HEK293 (cell line): ENCODE results near the gene SLC35F3.
"Not testable (repeated sequence)": the region's sequence is repeated elsewhere in the genome, so short reads cannot be mapped to it uniquely, and the experiment has no call there.

ENCODE experiments used
- CTCF ChIA-PET: fragments of 350-600 bp; formaldehyde crosslinking; extraction: SDS; loops from one replicate; lab custom pipeline; 2021; ENCODE audit warnings: antibody characterized with exemption; lab: Yijun Ruan, JAX
- POLR2A ChIA-PET: fragments of 300-600 bp; formaldehyde crosslinking; extraction: SDS; loops from one replicate; lab custom pipeline; 2020; ENCODE audit warnings: antibody characterized with exemption, inconsistent platforms; lab: Yijun Ruan, JAX
- H3K27ac ChIP-seq: fragments of 200-500 bp; sonication (Bioruptor generic); 2 replicates; pipeline ENCODE4 v1.5.1; 2014; ENCODE audit warnings: low read depth, low read length, control low read depth, inconsistent platforms; ENCODE audit errors: extremely low read depth
- H3K36me3 ChIP-seq, 2 experiments: fragments of 200-500 bp in 1 of 2; sonication (Bioruptor generic) in 1 of 2; 1 replicate in 1 of 2; 2 replicates in 1 of 2; pipeline ENCODE4 v1.5.1; 2014 to 2017; ENCODE audit warnings: inconsistent platforms in 2 of 2, low read length in 2 of 2; ENCODE audit not compliant: control insufficient read depth in 2 of 2, insufficient read depth in 1 of 2
- H3K4me1 ChIP-seq: fragments of 200-500 bp; sonication (Bioruptor generic); 2 replicates; pipeline ENCODE4 v1.5.1; 2014; ENCODE audit warnings: mild to moderate bottlenecking, low read length, inconsistent platforms; ENCODE audit not compliant: control insufficient read depth, insufficient read depth
- H3K4me3 ChIP-seq: 2 replicates; pipeline ENCODE4 v1.5.1; 2011; ENCODE audit warnings: low read depth, mild to moderate bottlenecking, control low read depth, low read length, moderate library complexity
- H3K9me3 ChIP-seq: fragments of 200-500 bp; sonication (Bioruptor generic); 2 replicates; pipeline ENCODE4 v1.5.1; 2014; ENCODE audit warnings: low read depth, low read length, inconsistent platforms; ENCODE audit not compliant: control insufficient read depth, insufficient read depth
- HOXA7 ChIP-seq: sonication (generic); formaldehyde crosslinking; IDR thresholded peaks from 2 replicates; pipeline ENCODE4 v1.8.1; 2022; ENCODE audit warnings: missing genetic modification reagents, borderline replicate concordance
- OSR2 ChIP-seq: fragments of 450-650 bp; formaldehyde crosslinking; IDR thresholded peaks from 2 replicates; pipeline ENCODE4 v1.5.1; 2016; ENCODE audit warnings: missing biosample characterization, missing genetic modification characterization
- SCRT2 ChIP-seq: fragments of 450-650 bp; formaldehyde crosslinking; IDR thresholded peaks from 2 replicates; pipeline ENCODE4 v1.5.1; 2016; ENCODE audit warnings: missing biosample characterization, missing genetic modification characterization
- WT1 ChIP-seq: fragments of 450-650 bp; formaldehyde crosslinking; IDR thresholded peaks from 2 replicates; pipeline ENCODE4 v1.5.1; 2016; ENCODE audit warnings: missing biosample characterization, missing genetic modification characterization
- YY1 ChIP-seq: fragments of 450-650 bp; formaldehyde crosslinking; IDR thresholded peaks from 2 replicates; pipeline ENCODE4 v1.5.1; 2018; ENCODE audit warnings: missing biosample characterization, missing genetic modification characterization
- ZNF16 ChIP-seq: fragments of 450-650 bp; formaldehyde crosslinking; IDR thresholded peaks from 2 replicates; pipeline ENCODE4 v1.5.1; 2016; ENCODE audit warnings: low read depth, missing biosample characterization, missing genetic modification characterization
- ZNF174 ChIP-seq: fragments of 450-650 bp; formaldehyde crosslinking; IDR thresholded peaks from 2 replicates; pipeline ENCODE4 v1.5.0; 2017; ENCODE audit warnings: missing biosample characterization, mild to moderate bottlenecking, missing genetic modification characterization
- ZNF184 ChIP-seq: fragments of 450-650 bp; IDR thresholded peaks from 2 replicates; pipeline ENCODE4 v1.5.1; 2018; ENCODE audit warnings: missing biosample characterization, mild to moderate bottlenecking, missing genetic modification characterization
- ZNF302 ChIP-seq: fragments of 450-650 bp; formaldehyde crosslinking; IDR thresholded peaks from 2 replicates; pipeline ENCODE4 v1.5.1; 2016; ENCODE audit warnings: missing biosample characterization, missing genetic modification characterization, low read depth
- ZNF366 ChIP-seq: fragments of 450-650 bp; formaldehyde crosslinking; conservative IDR thresholded peaks from 2 replicates; pipeline ENCODE4 v1.5.1; 2016; ENCODE audit warnings: missing biosample characterization, missing genetic modification characterization
- ZNF558 ChIP-seq: fragments of 450-650 bp; formaldehyde crosslinking; IDR thresholded peaks from 2 replicates; pipeline ENCODE4 v1.5.1; 2016; ENCODE audit warnings: missing biosample characterization, missing genetic modification characterization
- ZNF585B ChIP-seq: fragments of 450-650 bp; formaldehyde crosslinking; IDR thresholded peaks from 2 replicates; pipeline ENCODE4 v1.5.1; 2016; ENCODE audit warnings: missing biosample characterization, missing genetic modification characterization
- ZNF624 ChIP-seq: fragments of 450-650 bp; formaldehyde crosslinking; IDR thresholded peaks from 2 replicates; pipeline ENCODE4 v1.5.1; 2017; ENCODE audit warnings: missing biosample characterization, missing genetic modification characterization
- ZNF658 ChIP-seq: fragments of 450-650 bp; formaldehyde crosslinking; IDR thresholded peaks from 2 replicates; pipeline ENCODE4; 2016; ENCODE audit warnings: missing biosample characterization, missing genetic modification characterization
- ZNF660 ChIP-seq: fragments of 450-650 bp; IDR thresholded peaks from 2 replicates; pipeline ENCODE4 v1.5.1; 2018; ENCODE audit warnings: missing biosample characterization, mild to moderate bottlenecking, missing genetic modification characterization
- ZNF707 ChIP-seq: fragments of 450-650 bp; formaldehyde crosslinking; IDR thresholded peaks from 2 replicates; pipeline ENCODE4 v1.5.1; 2016; ENCODE audit warnings: missing biosample characterization, missing genetic modification characterization
- TF ChIP-seq, protein P1 (sequence below): fragments of 450-650 bp; formaldehyde crosslinking; IDR thresholded peaks from 2 replicates; pipeline ENCODE4 v1.5.1; 2016; ENCODE audit warnings: missing biosample characterization, missing genetic modification characterization
- TF ChIP-seq, protein P2 (sequence below): fragments of 450-650 bp; formaldehyde crosslinking; IDR thresholded peaks from 2 replicates; pipeline ENCODE4 v1.5.1; 2016; ENCODE audit warnings: missing biosample characterization, missing genetic modification characterization
- TF ChIP-seq, protein P3 (sequence below): fragments of 450-650 bp; formaldehyde crosslinking; IDR thresholded peaks from 2 replicates; pipeline ENCODE4 v1.5.1; 2016; ENCODE audit warnings: missing biosample characterization, missing genetic modification characterization

SLC35F3 gene

DNA sequence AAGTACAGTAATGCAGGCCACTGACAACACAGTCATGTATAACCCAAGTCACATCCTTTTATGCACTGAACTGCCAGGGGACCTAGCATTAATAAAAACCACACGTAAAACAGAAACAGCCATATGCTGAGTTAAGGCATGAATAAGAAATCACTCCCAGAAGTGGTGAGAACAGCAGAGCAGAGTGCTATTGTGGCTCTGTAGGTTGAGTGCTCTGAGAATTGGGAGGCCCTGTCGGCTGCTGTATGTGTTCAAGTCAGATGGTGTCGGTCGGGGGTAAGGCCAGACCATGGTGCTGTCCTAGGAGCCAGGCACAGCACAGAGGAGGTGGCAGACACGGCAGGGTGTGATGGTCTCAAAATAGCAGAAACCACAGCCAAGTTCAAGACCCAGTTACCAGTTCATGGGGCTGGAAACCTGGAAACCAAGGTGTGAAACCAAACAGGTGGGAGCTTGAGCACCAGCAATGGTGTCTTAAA is 342.2 kb downstream of the SLC35F3 start:
- Histone ChIP-seq H3K27ac (no peak overlapping the region), H3K9me3 (no peaks in the 10 kb centered on the region), H3K36me3 (no peaks in the 10 kb centered on the region), H3K4me3 (no peak overlapping the region), H3K4me1 (no peaks in the 10 kb centered on the region)
- POLR2A ChIA-PET = no interaction called here
- TF ChIP-seq, protein P1, sequence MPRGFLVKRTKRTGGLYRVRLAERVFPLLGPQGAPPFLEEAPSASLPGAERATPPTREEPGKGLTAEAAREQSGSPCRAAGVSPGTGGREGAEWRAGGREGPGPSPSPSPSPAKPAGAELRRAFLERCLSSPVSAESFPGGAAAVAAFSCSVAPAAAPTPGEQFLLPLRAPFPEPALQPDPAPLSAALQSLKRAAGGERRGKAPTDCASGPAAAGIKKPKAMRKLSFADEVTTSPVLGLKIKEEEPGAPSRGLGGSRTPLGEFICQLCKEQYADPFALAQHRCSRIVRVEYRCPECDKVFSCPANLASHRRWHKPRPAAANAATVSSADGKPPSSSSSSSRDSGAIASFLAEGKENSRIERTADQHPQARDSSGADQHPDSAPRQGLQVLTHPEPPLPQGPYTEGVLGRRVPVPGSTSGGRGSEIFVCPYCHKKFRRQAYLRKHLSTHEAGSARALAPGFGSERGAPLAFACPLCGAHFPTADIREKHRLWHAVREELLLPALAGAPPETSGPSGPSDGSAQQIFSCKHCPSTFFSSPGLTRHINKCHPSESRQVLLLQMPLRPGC = no peak
- no peak for TF ChIP-seq OSR2 (tag by site-specific recombination)
- no peak for TF ChIP-seq ZNF707 (tag by site-specific recombination)
- no peak for TF ChIP-seq ZNF16 (tag by site-specific recombination)
- no peak for TF ChIP-seq HOXA7 (CRISPR knock-in tag)
- TF ChIP-seq YY1 = no peak
- no peak for TF ChIP-seq WT1 (tag by site-specific recombination)
- TF ChIP-seq, protein P2, sequence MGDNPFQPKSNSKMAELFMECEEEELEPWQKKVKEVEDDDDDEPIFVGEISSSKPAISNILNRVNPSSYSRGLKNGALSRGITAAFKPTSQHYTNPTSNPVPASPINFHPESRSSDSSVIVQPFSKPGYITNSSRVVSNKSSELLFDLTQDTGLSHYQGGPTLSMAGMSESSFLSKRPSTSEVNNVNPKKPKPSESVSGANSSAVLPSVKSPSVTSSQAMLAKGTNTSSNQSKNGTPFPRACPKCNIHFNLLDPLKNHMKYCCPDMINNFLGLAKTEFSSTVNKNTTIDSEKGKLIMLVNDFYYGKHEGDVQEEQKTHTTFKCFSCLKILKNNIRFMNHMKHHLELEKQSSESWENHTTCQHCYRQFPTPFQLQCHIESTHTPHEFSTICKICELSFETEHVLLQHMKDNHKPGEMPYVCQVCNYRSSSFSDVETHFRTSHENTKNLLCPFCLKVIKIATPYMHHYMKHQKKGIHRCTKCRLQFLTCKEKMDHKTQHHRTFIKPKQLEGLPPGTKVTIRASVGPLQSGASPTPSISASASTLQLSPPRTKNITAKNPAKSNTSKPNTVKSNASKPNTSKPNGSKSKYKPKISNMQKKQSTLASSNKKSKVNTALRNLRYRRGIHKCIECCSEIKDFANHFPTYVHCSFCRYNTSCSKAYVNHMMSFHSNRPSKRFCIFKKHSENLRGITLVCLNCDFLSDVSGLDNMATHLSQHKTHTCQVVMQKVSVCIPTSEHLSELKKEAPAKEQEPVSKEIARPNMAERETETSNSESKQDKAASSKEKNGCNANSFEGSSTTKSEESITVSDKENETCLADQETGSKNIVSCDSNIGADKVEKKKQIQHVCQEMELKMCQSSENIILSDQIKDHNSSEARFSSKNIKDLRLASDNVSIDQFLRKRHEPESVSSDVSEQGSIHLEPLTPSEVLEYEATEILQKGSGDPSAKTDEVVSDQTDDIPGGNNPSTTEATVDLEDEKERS (tag by site-specific recombination) = no peak
- no peak for TF ChIP-seq ZNF660 (tag by site-specific recombination)
- no peak for TF ChIP-seq ZNF585B (tag by site-specific recombination)
- TF ChIP-seq, protein P3, sequence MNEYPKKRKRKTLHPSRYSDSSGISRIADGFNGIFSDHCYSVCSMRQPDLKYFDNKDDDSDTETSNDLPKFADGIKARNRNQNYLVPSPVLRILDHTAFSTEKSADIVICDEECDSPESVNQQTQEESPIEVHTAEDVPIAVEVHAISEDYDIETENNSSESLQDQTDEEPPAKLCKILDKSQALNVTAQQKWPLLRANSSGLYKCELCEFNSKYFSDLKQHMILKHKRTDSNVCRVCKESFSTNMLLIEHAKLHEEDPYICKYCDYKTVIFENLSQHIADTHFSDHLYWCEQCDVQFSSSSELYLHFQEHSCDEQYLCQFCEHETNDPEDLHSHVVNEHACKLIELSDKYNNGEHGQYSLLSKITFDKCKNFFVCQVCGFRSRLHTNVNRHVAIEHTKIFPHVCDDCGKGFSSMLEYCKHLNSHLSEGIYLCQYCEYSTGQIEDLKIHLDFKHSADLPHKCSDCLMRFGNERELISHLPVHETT (tag by site-specific recombination) = no peak
- no peak for TF ChIP-seq ZNF302 (tag by site-specific recombination)
- no peak for TF ChIP-seq ZNF174 (tag by site-specific recombination)
- TF ChIP-seq ZNF366 (tag by site-specific recombination) = no peak
- TF ChIP-seq ZNF558 (tag by site-specific recombination) = no peak
- TF ChIP-seq ZNF184 = no peak
- TF ChIP-seq SCRT2 (tag by site-specific recombination) = no peak
- no peak for TF ChIP-seq ZNF658 (tag by site-specific recombination)
- no peak for TF ChIP-seq ZNF624 (tag by site-specific recombination)
- CTCF ChIA-PET = no interaction called here

DNA sequence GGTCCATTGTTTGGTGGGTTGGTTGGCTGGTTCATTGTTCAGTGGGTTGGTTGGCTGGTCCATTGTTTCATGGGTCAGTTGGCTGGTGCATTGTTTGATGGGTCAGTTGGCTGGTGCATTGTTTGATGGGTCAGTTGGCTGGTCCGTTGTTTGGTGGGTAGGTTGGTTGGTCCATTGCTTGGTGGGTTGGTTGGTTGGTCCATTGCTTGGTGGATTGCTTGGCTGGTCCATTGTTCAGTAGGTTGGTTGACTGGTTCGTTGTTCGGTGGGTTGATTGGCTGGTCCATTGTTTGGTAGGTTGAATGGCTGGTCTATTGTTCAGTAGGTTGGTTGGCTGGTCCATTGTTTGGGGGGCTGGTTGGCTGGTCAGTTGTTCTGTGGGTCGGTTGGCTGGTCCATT is 343.3 kb downstream of the SLC35F3 start:
- CTCF ChIA-PET, POLR2A ChIA-PET, H3K27ac ChIP-seq, H3K9me3 ChIP-seq, H3K36me3 ChIP-seq, H3K4me3 ChIP-seq, H3K4me1 ChIP-seq: not testable (repeated sequence)
